ENCODE data around the gene MAML2.

Gene MAML2

DNA sequence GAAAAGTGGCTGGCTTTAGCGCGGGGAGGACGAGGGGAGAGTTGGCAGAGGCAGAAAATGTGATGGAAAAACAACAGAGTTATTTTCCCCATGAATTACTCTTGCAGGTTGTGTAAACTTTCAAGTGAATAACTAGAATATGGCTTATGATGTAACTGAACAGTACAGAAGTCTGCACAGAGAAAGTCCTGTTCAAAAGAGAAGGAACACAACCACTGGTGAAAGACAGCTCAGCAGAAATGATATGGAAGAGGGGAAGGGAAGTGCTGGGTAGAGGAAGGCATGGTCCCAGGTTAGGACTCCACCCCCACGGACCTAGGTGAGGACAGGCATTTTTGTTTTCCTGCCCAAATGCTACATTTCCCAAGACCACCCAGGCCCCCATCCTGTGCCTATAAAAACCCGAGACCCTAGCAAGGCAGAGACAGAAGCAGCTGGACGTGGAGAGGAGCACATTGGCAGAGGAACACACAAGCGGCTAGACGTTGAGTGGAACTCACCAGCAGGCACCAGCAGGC, 77.7 kb downstream of the MAML2 start:
- no peak for DNase-seq

DNA sequence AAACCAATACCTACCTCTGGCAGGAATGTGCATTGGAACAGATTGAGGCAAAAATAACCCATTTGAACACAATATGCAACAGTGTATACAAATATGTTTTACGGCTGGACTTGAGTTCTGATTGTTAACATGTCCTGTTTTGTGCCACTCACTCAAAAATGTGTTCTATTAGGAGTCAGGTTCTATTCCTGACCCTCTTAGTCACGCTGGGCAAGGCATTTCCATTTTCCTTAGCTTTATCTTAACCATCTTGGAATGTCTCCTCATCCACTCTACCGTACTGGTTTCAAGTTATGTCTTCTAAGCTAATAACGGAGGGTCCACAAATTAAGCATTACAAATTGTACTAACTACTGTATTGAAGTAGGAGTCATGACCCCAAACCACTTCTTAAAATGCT, 78.6 kb downstream of the MAML2 start:
- no peak for DNase-seq

DNA sequence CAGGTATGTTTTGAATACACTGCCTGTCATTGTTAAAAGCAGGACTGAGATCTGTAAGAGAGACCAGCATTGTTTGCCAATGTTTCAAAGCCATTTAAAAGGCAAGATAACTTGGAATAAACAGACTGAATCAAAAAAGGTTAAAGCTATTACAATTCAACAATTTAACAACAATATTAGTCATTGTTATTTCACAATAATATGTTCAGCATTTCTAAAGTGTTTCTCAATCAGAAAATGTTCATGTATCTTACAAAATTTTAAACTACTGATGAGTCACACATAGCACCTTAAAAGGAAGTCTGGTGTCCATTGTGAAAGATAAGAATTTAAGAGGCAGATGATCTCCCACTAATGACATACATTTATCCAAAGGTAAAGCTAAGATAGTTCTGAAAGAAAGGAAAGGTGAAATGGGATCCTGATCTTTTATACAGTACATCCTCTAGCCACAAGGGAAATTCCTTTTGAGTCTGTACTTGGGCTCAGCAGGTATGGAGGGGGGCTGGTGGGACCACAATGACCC, 79.7 kb downstream of the MAML2 start:
- DNase-seq = no peak

DNA sequence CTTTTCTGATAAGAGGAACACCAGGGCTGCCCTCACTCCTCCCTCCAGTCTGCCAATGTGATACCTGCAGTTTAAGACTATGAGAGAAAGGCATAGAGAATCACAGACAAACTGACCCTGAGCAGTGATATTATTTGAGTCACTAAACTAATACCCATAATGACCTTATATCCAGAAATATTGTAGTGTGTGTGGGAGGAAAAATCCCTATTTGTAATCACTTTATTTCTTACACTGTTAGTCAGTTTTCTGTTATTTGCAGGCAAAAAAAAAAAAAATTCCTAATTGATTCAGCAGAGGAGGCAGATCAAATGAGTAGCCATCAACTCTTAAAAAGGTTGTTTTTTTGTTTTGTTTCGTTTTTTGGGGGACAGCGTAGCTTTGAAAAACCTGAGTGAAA, 82.5 kb downstream of the MAML2 start:
- DNase-seq = no peak

DNA sequence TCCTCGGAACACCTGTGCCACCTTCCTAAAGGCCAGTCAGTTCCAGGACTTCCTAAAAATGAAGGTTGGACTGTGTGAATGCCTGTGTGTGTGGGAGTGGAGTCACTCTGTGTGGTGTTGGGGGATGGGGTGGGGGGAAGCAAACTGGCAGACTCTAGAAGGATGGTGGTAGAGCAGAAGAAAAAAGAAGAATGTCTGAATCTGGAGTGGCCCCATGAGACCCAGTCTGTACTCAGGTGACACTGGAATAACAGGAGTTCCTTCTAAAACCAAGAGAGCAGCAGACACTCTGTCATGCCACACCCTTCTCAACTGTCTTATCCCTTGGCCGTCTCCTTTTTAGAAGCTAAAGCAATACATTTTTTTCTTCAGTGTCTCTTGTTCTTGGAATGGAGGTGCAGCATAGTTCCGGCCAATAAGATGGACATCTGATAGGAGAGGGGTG, 82.9 kb downstream of the MAML2 start:
- DNase-seq = no peak

DNA sequence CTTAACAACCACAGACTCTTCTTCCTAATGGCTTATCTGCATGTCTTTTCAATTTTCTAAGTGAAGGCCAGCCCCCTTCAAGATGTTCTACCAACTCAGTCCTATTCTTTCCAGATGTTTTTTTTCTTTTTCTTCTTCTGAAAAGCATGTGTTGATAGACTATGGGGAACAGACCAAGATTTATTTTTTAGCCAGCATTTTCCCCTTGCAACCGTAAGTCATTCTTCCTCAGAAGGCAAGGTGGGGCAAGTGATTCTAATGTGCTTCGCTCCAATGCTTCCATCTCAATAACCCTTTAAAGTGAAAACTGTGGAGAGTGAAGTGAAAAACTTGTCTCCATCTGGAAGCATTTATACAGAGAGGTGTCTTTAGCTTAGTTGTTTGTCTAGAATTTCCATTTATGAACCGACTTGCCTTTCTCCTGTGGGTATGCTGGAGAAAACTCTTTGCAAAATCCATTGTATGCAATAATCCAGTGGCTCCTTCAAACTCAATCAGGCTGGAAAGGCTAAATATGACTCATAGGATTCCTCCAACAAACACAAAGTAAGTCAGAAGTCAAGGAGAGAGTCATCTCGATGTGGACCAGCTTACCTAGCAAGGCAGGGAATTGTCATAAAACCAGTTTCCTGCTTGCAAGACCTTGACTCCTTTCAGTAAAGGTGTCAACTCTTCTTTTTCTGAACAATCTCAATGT, 83.7 kb downstream of the MAML2 start:
- no peak for DNase-seq

DNA sequence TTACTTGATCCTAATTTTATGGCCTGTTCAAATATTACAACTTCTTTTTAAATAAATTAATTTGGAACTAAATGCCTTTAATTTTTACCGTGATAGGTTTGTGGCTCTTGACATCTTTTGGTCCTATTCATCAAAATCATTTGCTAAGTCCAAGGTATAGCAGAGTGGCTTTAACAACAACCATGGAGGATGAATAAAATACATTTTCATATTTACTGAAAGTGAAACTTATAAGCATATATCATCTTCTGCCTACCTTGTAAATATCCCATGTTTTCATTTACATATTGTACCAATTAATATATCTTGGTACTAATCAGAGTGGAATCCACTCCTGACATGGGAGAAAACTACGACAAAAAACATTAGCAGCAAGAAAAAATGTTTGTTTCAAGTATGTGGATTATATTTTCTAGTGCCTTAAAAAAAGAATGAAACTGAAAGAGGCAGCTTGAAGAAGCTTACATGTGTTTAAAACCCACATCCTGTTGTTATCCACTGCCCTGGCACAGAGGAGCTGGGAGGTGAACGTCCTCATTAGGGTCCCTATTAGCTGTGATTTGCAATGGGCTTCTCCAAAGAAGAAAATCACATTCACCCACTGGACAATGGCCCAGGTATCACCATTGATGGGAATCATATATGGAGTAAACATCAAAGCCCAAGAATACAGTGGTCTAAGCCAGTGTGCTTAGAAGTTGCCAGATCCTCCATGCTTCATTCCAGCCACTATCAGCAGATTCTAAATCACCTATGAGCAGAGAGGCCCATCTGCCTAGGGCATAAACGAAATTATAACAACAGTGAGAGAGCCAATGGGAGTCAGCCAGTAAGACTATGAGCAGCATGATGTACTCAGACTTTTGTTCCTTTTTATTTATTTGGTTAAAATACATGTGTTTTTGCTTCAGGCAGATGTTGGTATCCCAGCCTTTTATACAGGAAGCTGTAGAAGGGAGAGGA, 84.7 kb downstream of the MAML2 start:
- DNase-seq = no peak

DNA sequence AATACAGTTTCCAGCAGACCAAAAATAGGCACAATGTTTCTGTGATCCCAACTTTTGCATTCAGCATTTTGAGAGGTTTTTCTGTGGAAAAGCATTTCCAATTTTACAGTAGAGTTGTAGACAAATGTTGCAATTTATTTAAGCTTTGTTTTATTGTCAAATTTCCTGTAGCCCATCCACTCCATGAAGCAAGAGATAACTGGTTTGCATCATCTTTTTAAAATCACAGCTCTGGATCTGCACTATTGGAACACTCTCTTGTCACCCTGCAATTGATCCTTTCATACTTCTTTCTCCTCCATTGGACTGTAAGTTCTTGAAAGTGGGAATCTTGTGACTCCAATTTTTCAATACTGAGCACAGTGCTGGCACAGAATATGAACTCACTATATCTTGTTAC, 86.0 kb downstream of the MAML2 start:
- no peak for DNase-seq

DNA sequence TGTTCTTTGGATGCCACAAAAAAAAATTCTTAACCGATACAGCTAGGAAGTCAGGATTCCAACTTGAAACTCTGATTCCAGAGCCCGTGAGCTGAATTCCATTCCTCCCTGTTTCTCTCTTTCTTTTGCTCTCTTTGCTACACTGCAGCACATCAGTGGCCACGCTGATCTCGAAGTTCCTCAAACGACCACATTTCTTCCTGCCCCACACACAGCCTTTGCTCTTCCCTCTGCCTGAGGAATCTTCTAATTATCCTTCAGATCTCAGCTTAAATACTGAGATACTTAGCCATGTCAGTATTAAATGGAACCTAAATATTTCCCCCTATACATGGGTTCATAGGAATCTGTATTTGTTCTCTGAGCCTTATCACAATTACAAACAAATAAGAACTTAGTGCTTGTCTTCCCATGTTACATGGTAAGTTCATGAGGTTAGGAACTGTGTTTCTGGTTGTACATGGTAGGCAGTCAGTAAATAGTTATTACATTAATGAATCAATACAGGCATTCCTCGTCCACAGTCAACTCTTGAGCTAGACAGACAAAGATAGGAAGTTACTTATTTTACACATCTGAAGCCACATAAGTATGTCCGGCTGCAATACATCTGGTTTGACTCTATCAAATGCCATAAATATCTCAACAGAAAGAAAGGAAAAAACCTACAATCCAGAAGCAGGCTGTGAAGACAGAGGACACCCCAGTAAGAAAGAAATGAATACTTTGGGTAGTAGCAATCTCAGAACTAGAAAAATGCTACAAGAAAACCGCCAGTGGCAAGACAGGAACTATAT, 86.6 kb downstream of the MAML2 start:
- no peak for DNase-seq

DNA sequence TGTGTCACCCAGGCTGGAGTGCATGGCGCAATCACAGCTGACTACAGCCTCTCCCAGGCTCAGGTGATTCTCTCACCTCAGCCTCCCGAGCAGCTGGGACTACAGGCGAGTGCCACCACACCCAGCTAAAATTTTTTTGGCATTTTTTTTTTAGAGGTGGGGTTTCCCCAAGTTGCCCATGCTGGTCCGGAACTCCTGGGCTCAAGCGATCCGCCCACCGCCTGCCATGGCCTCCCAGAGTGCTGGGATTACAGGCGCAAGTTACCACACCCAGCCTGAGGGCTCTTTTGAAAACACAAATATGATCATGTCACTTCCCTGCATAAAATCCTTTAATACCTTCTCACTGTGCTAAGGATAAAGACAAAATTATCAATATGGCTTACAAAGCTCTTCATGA, 88.1 kb downstream of the MAML2 start:
- no peak for DNase-seq

DNA sequence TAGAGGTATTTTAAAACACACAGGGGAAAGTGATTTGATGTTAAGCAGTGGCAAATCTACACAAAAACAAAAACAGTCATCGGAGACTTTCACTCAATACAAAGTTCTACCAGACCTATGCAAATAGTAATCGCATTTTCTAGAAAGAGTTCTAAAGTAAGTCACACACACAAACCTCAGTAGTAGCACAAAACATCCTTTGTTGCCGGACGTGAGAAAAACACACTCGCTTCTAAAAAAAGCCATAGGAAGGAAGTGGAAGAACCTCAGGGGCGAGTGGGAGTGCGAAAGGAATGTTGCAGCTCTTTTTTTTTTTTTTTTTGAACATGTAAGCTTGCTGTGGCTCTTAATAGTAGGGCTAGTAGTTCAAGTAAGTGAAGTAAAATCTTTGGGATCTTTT, 88.9 kb downstream of the MAML2 start:
- DNase-seq = no peak

DNA sequence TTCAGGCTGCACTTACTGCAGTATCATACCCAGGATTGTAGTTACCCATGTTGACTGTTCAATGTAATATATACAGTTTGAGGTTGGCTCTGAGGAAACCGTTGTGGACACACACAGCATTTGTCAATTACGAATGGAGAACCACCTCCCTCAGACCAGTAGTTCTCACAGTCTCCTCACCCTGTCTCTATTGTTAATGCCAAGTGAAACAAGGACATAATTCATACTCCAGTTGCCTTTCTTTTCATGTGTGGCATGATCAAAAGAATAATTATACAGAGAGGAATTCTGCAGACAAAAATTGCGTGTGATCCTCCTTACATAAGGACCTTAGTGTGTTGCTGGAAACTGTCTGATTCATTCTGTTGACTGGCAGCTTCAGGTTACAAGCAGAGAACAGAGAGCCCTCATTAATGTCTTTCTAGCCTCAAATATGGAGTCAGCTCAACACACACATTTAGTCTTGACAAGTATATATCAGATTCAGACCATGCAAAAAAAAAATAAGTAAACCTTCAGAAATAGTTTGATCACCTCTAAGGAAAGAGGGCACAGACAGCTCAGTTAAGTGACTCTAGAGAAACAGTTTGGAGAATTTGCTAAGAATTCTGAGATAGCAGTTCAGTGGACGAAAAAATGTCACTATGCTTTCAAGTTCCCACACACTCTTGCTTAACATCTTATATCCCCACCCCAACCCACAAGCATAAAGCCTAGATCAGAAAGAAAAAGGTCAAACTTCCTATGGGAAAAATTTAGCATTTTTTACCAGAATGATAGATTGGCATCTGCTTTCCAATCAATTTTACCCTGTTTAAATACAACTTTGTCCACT, 96.1 kb downstream of the MAML2 start:
- DNase-seq = peak; percentile 48

DNA sequence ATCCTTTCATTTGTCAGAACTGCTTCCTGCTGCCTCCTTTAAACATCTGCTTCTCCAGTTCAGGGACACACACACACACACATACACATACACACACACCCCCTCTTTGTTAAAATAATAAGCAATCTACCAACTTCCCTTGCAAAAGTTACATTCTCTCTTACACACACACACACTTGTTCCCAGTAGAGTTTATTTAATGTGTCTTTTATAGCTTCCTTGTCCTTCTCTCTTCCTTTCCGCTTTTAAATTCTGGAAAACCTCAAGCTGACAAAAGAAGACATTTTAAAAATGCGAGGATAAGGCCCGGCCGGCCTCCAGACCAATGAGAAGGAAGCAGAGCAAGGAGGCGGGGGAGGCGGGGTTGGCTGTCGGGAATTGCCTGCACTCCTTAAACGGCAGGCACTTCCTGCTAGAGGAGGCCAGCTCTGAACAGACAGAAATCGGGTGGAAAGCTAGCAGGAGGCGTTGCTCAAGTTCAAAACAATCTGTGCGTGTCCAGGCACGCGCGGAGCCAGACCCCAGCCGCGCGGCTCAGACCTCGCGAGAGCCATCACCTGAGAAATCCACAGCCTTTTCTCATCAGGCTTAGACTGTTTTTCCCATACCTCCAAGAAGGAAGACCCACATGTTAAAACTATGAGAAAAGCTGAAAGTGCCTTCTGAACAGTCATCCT, 99.9 kb downstream of the MAML2 start:
- peak; percentile 95 for DNase-seq

DNA sequence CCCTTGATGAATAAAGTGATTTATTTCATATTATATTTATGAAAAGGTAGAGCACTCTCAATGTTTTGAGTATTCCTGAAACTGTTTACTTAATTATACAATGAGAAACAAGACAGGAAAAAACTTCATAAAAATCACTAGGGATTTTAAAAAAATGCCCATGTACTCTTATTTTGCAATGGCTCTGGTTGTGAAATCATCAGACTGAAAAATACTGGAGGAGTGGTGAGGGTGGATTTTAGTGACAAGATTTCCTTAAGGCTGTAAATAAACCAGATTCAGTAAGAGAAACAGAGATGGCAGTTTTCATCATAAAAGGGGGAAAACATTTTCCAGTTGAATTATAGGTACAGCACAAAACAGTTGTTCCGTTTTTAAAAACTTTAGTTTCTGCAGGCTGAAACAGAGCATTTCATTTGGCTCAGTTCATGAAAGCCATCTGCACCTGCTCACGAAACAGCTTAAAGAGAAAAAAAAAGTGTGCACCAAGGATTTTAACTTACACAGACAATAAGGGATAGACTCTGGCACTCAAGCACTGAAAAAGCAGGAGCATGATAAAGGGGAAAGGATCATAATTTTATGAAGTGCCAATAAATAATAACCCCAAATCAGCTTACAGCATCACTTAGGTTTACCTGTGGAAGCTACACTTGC, 100.7 kb downstream of the MAML2 start:
- DNase-seq = no peak

DNA sequence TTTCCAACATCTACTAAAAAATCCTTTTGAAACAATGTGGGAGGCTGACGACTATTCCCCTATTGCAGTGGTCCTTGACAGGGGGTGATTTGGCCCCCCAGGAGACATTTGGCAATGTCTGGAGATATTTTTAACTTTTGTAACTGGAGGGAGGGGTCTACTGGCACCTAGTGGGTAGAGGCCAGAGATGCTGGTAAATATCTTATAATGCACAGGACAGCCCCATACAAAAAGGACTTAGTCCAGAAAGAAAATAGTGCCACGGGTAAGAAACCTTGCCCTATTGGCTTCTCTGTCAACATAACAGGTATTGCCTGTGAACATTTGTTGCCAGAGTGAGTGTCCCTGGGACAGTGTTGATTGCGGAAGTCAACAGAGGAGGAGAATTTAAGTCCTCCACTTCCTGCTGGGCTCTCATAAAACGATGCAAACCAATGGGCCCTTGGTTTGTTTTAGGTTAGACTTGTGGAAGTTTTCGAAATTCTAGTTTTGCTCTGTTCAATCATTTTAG, 101.6 kb downstream of the MAML2 start:
- peak; percentile 88 for DNase-seq

DNA sequence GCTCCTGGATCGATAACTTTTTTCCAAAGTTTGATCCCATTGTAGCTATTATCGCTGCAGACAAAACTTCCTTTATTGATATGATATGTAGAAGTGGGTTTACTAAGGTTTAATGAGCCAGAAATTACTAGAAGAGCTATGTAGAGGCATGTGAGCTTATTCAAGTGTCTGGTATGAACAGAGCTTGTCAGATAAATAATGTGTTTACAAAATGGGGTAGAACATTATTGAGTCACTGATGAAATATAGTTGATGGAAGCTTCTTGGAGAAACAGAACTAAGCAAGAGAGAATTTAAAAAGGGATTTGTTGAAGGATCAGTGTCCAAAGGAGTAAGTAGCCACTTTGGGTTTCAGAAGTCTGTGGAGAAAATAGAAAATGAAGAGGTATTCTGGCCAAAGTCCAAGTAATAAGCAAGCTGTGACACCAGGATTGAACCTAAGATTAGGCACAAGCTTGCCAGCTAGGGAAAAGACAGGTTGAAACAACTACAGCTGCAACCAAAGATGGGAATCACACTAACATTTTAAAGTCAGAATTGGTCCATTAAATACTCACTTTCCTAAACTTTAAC, 104.3 kb downstream of the MAML2 start:
- no peak for DNase-seq

DNA sequence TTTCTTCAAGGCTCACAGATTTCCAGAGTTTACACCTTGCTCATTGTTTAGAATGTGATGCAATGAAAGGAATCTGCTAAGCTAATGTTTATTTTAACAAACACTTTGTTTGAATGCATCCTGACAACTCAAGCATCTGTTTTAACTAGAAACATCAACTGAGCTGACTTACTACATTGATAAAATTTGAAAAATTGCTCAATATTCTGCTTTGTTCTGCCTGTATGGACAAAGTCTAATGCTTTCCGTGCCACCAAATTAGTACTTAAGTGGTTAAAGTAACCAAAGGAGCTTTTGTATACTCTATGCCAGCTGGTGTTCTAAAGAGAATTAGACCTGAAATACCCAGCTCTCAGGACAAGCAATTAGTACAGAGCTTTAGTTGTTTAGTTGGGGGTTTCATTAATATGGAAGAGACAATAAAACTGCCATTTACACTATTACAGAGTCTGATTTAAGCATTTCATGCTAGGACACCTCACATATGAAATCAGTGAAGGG, 105.2 kb downstream of the MAML2 start:
- peak; percentile 56 for DNase-seq

DNA sequence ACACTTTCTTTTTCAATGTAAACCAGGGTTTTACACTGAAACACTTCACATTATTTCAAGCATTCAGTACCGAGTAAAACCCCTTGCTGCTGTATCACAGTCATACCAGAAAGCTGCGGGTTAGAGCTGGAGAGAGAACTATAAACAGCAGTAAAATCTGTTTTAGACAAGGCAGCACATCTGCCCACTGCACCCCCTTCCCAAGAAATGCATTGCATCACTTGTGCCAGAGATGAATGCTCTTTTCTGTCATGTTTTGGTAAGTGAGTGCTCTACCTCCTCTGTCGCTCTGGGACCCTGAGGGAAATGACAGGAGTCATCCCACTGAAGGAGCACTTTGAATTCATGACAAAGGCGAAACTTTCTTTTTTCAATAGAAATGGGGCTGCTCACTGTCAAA, 107.2 kb downstream of the MAML2 start:
- no peak for DNase-seq

DNA sequence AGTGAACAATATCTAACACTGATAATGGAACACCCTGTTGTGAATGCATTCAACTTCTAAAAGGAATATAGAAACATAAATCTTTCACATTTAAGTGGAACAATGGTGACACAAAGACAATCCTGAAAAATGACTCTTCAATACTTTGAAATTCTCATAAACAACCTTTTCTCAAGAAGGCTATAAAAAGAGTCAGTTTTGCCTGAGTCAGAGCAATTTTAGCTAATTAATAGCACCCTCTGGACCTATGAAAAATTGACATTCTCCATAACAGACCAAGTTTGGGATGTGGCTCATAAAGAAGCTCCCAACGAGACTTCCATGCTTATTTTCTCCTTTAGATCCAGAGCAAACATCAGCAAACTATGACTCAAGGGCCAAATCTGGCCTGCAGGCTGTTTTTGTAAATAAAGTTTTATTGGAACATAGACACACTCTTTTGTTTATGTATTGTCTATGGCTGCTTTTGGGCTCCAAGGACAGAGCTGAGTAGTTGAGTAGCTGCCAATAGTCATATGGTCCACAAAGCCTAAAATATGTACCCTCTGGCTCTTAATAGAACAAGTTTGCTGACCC, 108.0 kb downstream of the MAML2 start:
- DNase-seq = no peak

DNA sequence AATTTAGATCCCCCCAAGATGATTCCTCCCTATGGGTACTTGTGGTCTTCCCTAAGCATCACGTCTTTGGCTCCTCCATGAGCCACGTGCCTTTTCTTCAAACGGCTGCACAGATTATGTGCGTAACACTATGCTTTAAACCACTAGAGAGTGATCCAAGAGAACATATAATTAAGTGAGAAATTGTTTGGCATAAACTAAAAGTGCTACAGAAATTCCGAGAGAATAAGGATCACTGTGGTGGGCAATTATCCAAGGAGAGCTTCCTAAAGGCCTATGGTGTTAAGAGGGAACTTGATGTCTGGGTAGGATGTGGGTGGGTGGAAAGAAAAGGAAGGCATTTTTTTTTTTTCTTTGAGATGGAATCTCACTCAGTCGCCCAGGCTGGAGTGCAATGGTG, 110.9 kb downstream of the MAML2 start:
- DNase-seq = no peak
